ENCODE data around the gene TEX38.

TEX38 gene

GRCh38 chr1:46671554-46671953 lies at the start of gene TEX38:
Gene TEX38, plus strand, starts transcription at chr1:46671854. Its CDS starts 81 bp downstream, at chr1:46671935.
- DNase-seq (ENCODE audit: low read depth) = no peak
- no peak within 1 kb of the TSS for H3K4me3 ChIP-seq (ENCODE audit: low read depth, low read length)
- TF ChIP-seq, protein P1, sequence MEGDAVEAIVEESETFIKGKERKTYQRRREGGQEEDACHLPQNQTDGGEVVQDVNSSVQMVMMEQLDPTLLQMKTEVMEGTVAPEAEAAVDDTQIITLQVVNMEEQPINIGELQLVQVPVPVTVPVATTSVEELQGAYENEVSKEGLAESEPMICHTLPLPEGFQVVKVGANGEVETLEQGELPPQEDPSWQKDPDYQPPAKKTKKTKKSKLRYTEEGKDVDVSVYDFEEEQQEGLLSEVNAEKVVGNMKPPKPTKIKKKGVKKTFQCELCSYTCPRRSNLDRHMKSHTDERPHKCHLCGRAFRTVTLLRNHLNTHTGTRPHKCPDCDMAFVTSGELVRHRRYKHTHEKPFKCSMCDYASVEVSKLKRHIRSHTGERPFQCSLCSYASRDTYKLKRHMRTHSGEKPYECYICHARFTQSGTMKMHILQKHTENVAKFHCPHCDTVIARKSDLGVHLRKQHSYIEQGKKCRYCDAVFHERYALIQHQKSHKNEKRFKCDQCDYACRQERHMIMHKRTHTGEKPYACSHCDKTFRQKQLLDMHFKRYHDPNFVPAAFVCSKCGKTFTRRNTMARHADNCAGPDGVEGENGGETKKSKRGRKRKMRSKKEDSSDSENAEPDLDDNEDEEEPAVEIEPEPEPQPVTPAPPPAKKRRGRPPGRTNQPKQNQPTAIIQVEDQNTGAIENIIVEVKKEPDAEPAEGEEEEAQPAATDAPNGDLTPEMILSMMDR (IDR thresholded peaks at IDR 0.05; ENCODE audit: control insufficient read depth, extremely low read depth, insufficient read depth) = no peak

- TF ChIP-seq, protein P1 (IDR thresholded peaks at IDR 0.05; ENCODE audit: control insufficient read depth, extremely low read depth, insufficient read depth) = no peak
- H3K4me3 ChIP-seq (ENCODE audit: low read depth, low read length) = no peak overlapping the region
- no peak for DNase-seq (ENCODE audit: low read depth)
These were observed 49.7 kb upstream of the TEX38 start for GRCh38 chr1:46621930-46622329.

DNA sequence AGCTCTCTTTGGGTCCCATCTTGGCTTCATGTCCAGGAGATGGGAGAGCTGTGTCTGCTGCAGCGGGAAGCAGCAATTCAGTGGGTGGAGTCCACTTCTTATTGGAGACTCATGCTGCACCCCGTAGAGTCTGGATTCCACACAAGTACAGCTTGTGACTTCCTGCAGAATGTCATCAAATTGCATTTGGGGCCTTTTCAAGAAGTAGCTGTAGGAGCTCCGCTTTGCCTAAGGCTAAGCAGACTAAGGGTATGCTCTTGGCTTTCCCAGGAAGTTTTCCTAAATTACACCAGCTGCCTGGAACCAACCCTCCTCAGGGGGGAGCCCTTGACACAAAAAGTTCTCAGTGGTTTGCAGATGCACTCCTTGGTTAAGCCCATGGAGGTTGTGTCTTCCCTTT lies 49.3 kb upstream of the TEX38 start:
- TF ChIP-seq, protein P1 (IDR thresholded peaks at IDR 0.05; ENCODE audit: control insufficient read depth, extremely low read depth, insufficient read depth) = peak; percentile 78
- no peak for DNase-seq (ENCODE audit: low read depth)
- H3K4me3 ChIP-seq (ENCODE audit: low read depth, low read length) = no peak overlapping the region

GRCh38 chr1:46623743-46624644 lies 47.7 kb upstream of the TEX38 start:
- TF ChIP-seq, protein P1 (IDR thresholded peaks at IDR 0.05; ENCODE audit: control insufficient read depth, extremely low read depth, insufficient read depth) = no peak
- H3K4me3 ChIP-seq (ENCODE audit: low read depth, low read length) = no peak overlapping the region
- no peak for DNase-seq (ENCODE audit: low read depth)

DNA sequence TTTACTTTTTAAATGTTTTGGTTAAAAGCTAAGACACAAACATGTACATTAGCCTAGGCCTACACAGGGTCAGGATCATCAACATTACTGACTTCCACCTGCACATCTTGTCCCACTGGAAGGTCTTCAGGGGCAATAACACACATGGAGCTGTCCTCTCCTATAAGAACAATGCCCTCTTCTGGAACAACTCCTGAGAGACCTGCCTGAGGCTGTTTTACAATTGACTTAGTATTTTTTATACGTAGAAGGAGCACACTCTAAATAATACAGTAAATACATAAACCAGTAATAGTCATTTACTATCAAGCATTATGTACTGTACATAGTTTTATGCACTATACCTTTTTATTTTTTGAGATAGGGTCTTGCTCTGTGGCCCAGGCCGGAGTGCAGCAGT lies 40.9 kb upstream of the TEX38 start:
- no peak overlapping the region for H3K4me3 ChIP-seq (ENCODE audit: low read depth, low read length)
- TF ChIP-seq, protein P1 (IDR thresholded peaks at IDR 0.05; ENCODE audit: control insufficient read depth, extremely low read depth, insufficient read depth) = peak; percentile 13; the same call in 1 of the 2 replicates
- DNase-seq (ENCODE audit: low read depth) = no peak

DNA sequence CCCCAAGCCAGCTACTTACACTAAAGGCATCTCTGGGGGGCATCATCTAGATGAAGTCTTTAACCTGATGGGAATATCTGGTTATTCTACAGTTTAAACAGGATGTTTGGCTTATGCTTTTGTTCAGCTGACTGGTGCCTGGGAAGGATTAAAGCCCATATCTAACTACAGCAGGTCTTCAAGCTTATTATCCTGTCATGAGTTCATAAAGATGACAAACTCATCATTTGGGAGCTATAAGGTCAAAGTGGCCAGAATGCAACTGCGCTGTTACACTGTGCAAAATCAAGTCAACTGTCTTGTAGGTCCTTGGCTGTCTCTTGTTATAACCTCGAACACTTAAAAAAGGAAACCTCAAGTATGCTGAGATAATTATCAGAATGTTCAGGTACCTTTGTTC lies 36.4 kb upstream of the TEX38 start:
- H3K4me3 ChIP-seq (ENCODE audit: low read depth, low read length) = no peak overlapping the region
- TF ChIP-seq, protein P1 (IDR thresholded peaks at IDR 0.05; ENCODE audit: control insufficient read depth, extremely low read depth, insufficient read depth) = no peak
- DNase-seq (ENCODE audit: low read depth) = no peak

All from LNCaP clone FGC (cell line).